Immature natural killer cell (primary cell): Measurements from ENCODE around the gene MEGF9. TPM values are rescaled to one million over a fixed set of nuclear protein-coding genes. Genes with fewer than 3 reads are reported as not detected.

Experiments
- DNase-seq, 3 donors: peaks; one replicate each; pipeline ENCODE4 v3.0.0; 2022; ENCODE audit warnings: mixed read lengths in 1 of 3
- H3K27ac Mint-ChIP-seq, 6 donors: one replicate each; pipeline ENCODE4 v1.8.0; 2020; ENCODE audit warnings: mixed read lengths in 6 of 6, mild to moderate bottlenecking in 5 of 6, inconsistent platforms in 4 of 6, moderate library complexity in 3 of 6
- H3K27me3 Mint-ChIP-seq, 3 donors: one replicate each; pipeline ENCODE4 v1.8.0; 2020 to 2021; ENCODE audit warnings: low read depth in 3 of 3, mild to moderate bottlenecking in 3 of 3, mixed read lengths in 3 of 3, moderate library complexity in 3 of 3, inconsistent platforms in 1 of 3
- H3K36me3 Mint-ChIP-seq, 3 donors: one replicate each; pipeline ENCODE4 v1.8.0; 2020; ENCODE audit warnings: mixed read lengths in 3 of 3, inconsistent platforms in 2 of 3, mild to moderate bottlenecking in 2 of 3
- H3K4me1 Mint-ChIP-seq, 2 donors: one replicate each; pipeline ENCODE4 v1.8.0; 2020; ENCODE audit warnings: inconsistent platforms in 2 of 2, mild to moderate bottlenecking in 2 of 2, mixed read lengths in 2 of 2, moderate library complexity in 1 of 2
- H3K4me3 Mint-ChIP-seq, 5 donors: one replicate each; pipeline ENCODE4 v1.8.0; 2020; ENCODE audit warnings: mild to moderate bottlenecking in 5 of 5, mixed read lengths in 5 of 5, inconsistent platforms in 3 of 5, moderate library complexity in 3 of 5
- H3K9me3 Mint-ChIP-seq, 6 donors: one replicate each; pipeline ENCODE4 v1.8.0; 2020; ENCODE audit warnings: mild to moderate bottlenecking in 6 of 6, mixed read lengths in 6 of 6, inconsistent platforms in 4 of 6, moderate library complexity in 3 of 6
- polyA plus RNA-seq, 3 donors: library from polyadenylated mRNA; unstranded; fragments of 300-500 nt; fragmentation: Illumina TruSeq; gene quantifications; one replicate each; pipeline ENCODE4 v1.2.3, GENCODE V29; 2021

The MEGF9 gene
- polyA plus RNA-seq, 3 donors from 2014 or later = 10.0 to 13.3 (median 11.2) TPM

GRCh38 chr9:120720404-120720803 lies 6.1 kb upstream of the MEGF9 start:
- no peak overlapping the region for H3K4me3 Mint-ChIP-seq
- no peak overlapping the region for H3K27ac Mint-ChIP-seq

DNA sequence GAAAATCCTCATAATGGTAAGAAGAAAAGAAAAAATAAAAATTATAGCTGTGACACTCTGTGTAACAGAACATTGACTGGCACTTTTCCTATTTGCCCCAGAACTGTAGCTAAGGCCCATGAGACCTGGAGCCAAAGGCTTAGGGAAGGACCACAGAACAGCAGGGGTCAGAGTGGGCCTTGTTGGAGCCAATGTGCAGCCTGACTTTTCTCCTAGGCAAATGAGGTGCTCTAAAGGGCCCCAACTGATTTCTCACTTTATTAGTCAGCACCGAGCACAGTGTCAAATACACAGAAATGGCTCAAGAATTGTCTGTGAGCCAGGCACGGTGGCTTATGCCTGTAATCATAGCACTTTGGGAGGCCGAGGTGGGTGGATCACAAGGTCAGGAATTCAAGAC lies 4.0 kb upstream of the MEGF9 start:
- Mint-ChIP-seq H3K4me3 (no peak overlapping the region), H3K27me3 (peaks cover 0 to 2% (median 0%) of the 10 kb centered on the region in 3 donors), H3K4me1 (peaks cover 7% of the 10 kb centered on the region in 2 donors), H3K27ac (no peak overlapping the region), H3K36me3 (no peaks in the 10 kb centered on the region), H3K9me3 (no peaks in the 10 kb centered on the region)
- DNase-seq = no peak

More at GRCh38 chr9:120720404-120720803, 6.1 kb upstream of the MEGF9 start:
- Mint-ChIP-seq H3K9me3 (no peaks in the 10 kb centered on the region), H3K4me1 (peaks cover 0 to 1% of the 10 kb centered on the region in 2 donors), H3K36me3 (no peaks in the 10 kb centered on the region), H3K27me3 (peaks cover 0 to 2% (median 0%) of the 10 kb centered on the region in 3 donors)
- DNase-seq = no peak

DNA sequence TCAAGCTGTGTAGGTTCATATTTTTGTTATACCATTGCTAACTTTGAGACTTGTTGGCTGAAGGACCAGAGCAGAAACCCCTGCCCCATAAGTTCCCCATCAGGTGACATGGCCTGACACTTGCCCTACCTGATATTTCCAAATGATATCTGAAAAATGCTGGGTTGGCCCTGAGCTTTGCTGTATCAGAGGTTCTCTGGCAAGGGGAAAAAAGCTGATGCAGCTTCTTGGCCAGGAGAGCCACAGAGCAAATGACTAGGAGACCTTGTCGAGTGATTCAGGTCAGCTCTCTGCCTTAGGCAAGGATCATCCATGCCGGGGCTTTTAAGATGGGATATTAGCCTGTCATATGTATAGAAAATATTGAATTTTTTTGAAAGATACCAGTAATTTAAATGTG lies 2.9 kb upstream of the MEGF9 start:
- DNase-seq = no peak
- Mint-ChIP-seq H3K36me3 (no peaks in the 10 kb centered on the region), H3K27ac (no peak overlapping the region), H3K9me3 (no peaks in the 10 kb centered on the region), H3K4me3 (no peak overlapping the region), H3K27me3 (peaks cover 0 to 2% (median 0%) of the 10 kb centered on the region in 3 donors), H3K4me1 (peaks cover 18 to 19% of the 10 kb centered on the region in 2 donors)

GRCh38 chr9:120716483-120716882 lies 2.2 kb upstream of the MEGF9 start:
- H3K27me3 Mint-ChIP-seq = peaks cover 0 to 2% (median 0%) of the 10 kb centered on the region in 3 donors
- H3K36me3 Mint-ChIP-seq = no peaks in the 10 kb centered on the region
- H3K4me1 Mint-ChIP-seq = peaks cover 25 to 26% of the 10 kb centered on the region in 2 donors
- no peaks in the 10 kb centered on the region for H3K9me3 Mint-ChIP-seq
- DNase-seq = no peak
- H3K4me3 Mint-ChIP-seq = peak overlapping the region in 3 of 5 donors; percentile 60 to 91 (median 85)
- peak overlapping the region in 1 of 6 donors; percentile 32 for H3K27ac Mint-ChIP-seq

- Mint-ChIP-seq H3K27ac (peak overlapping the region in 1 of 6 donors; percentile 46), H3K27me3 (peaks cover 0 to 2% (median 2%) of the 10 kb centered on the region in 3 donors), H3K36me3 (no peaks in the 10 kb centered on the region), H3K9me3 (no peaks in the 10 kb centered on the region), H3K4me3 (peak overlapping the region; percentile 19 to 94 (median 87)), H3K4me1 (peaks cover 36% of the 10 kb centered on the region in 2 donors)
- no peak for DNase-seq
Measured at GRCh38 chr9:120715389-120715924, 1.2 kb upstream of the MEGF9 start.

DNA sequence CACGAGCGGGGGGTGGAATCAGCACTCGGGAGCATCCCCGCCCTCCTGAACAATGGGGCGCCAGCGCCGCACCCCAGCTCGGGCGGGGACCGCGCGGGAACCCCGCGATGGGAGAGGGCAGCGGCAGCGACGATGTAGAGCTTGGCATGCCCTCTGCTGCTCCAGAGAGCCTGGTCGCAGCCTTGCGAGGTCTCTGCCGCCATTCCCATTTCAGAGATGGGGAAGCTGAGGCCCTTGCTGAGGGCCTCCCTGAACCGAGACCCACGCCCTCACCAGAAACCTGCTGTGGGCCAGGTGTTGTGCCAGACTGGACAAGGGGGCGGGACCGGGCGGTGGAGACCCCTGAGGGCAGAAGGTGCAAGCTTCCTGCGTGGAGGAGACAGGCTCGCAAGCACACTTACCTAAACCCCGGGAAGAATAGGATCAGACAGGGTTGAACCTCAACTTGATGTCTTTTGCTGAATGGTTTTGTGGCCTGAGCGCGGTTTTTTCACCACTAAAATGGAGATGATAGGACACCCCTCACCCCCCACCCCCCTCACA lies 647 bp upstream of the MEGF9 start:
- Mint-ChIP-seq H3K36me3 (no peaks in the 10 kb centered on the region), H3K4me3 (peak overlapping the region; percentile 82 to 94 (median 87)), H3K27me3 (peaks cover 4 to 7% (median 5%) of the 10 kb centered on the region in 3 donors), H3K4me1 (peaks cover 41% of the 10 kb centered on the region in 2 donors), H3K9me3 (no peaks in the 10 kb centered on the region), H3K27ac (peak overlapping the region; percentile 14 to 92 (median 75))
- no peak for DNase-seq

GRCh38 chr9:120713257-120714087 lies 798 bp downstream of the MEGF9 start:
- peaks cover 5 to 10% (median 5%) of the 10 kb centered on the region in 3 donors for H3K27me3 Mint-ChIP-seq
- DNase-seq = peak in 1 of 3 donors; percentile 1
- H3K27ac Mint-ChIP-seq = peak overlapping the region; percentile 86 to 94 (median 91)
- H3K36me3 Mint-ChIP-seq = no peaks in the 10 kb centered on the region
- H3K4me1 Mint-ChIP-seq = peaks cover 44 to 52% of the 10 kb centered on the region in 2 donors
- peak overlapping the region; percentile 83 to 93 (median 87) for H3K4me3 Mint-ChIP-seq
- H3K9me3 Mint-ChIP-seq = no peaks in the 10 kb centered on the region

- H3K27me3 Mint-ChIP-seq = peaks cover 3 to 10% (median 5%) of the 10 kb centered on the region in 3 donors
- DNase-seq = peak in 1 of 3 donors; percentile 2
- no peaks in the 10 kb centered on the region for H3K36me3 Mint-ChIP-seq
- peak overlapping the region; percentile 83 to 93 (median 87) for H3K4me3 Mint-ChIP-seq
- peaks cover 44 to 52% of the 10 kb centered on the region in 2 donors for H3K4me1 Mint-ChIP-seq
- H3K27ac Mint-ChIP-seq = peak overlapping the region; percentile 86 to 94 (median 91)
- H3K9me3 Mint-ChIP-seq = no peaks in the 10 kb centered on the region
Measured at GRCh38 chr9:120712539-120713031, 1.7 kb downstream of the MEGF9 start.

GRCh38 chr9:120711841-120712538 lies 2.3 kb downstream of the MEGF9 start:
- Mint-ChIP-seq H3K4me3 (peak overlapping the region; percentile 83 to 93 (median 87)), H3K36me3 (no peaks in the 10 kb centered on the region), H3K9me3 (no peaks in the 10 kb centered on the region), H3K27ac (peak overlapping the region; percentile 86 to 94 (median 91)), H3K4me1 (peaks cover 49 to 52% of the 10 kb centered on the region in 2 donors), H3K27me3 (peaks cover 3 to 10% (median 5%) of the 10 kb centered on the region in 3 donors)
- DNase-seq = peak in 1 of 3 donors; percentile 11

DNA sequence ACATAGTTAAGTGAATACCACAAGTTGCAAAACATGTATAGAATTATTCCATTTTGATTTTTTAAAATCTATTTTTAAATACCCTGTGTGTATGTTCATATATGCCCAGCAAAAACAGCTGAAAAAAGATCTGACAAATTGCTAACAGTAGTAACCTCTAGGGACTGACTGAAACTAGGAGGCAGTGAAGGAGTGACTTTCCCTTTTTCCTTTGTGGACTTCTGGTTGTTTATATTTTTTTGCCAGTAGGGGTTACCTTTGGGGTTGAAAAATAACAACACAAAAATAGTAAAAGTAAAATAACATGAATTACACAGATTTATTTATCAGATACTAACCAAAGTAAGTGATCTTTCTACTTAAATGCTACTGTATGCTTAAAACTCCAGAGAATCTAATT lies 2.9 kb downstream of the MEGF9 start:
- Mint-ChIP-seq H3K4me3 (peak overlapping the region; percentile 83 to 93 (median 87)), H3K36me3 (no peaks in the 10 kb centered on the region), H3K4me1 (peaks cover 49 to 52% of the 10 kb centered on the region in 2 donors), H3K27me3 (peaks cover 3 to 10% (median 5%) of the 10 kb centered on the region in 3 donors), H3K9me3 (no peaks in the 10 kb centered on the region), H3K27ac (peak overlapping the region; percentile 86 to 94 (median 91))
- DNase-seq = no peak

GRCh38 chr9:120710110-120710981 lies 3.9 kb downstream of the MEGF9 start:
- Mint-ChIP-seq H3K36me3 (no peaks in the 10 kb centered on the region), H3K27ac (peak overlapping the region; percentile 86 to 94 (median 91)), H3K9me3 (no peaks in the 10 kb centered on the region), H3K4me3 (peak overlapping the region; percentile 83 to 93 (median 87)), H3K27me3 (peaks cover 3 to 10% (median 5%) of the 10 kb centered on the region in 3 donors), H3K4me1 (peaks cover 47 to 52% of the 10 kb centered on the region in 2 donors)
- peak; percentile 71 to 75 (median 75) for DNase-seq

GRCh38 chr9:120708526-120709224 lies 5.6 kb downstream of the MEGF9 start:
- Mint-ChIP-seq H3K4me1 (peaks cover 46 to 56% of the 10 kb centered on the region in 2 donors), H3K27ac (peak overlapping the region in 5 of 6 donors; percentile 77 to 93 (median 87)), H3K36me3 (peaks cover 0 to 4% (median 0%) of the 10 kb centered on the region in 3 donors), H3K9me3 (no peaks in the 10 kb centered on the region), H3K4me3 (peak overlapping the region in 4 of 5 donors; percentile 66 to 93 (median 84)), H3K27me3 (peaks cover 3 to 10% (median 5%) of the 10 kb centered on the region in 3 donors)
- no peak for DNase-seq
